HG03521 (cell line): ENCODE data around the gene TEX14.
"Not testable (repeated sequence)": the region's sequence is repeated elsewhere in the genome, so short reads cannot be mapped to it uniquely, and the experiment has no call there.

ENCODE experiments used
- ATAC-seq: cut with Tn5 transposase; IDR thresholded peaks from one replicate; pipeline ENCODE4 v1.9.1; 2021; ENCODE audit warnings: mild to moderate bottlenecking, moderate library complexity; ENCODE audit not compliant: unreplicated experiment

TEX14 gene

GRCh38 chr17:58692239-58693055, 602 bp upstream of the TEX14 start, which contains the start of gene RAD51C:
Gene RAD51C (plus strand): TSS chr17:58692602. CDS start chr17:58692644, 42 bp downstream.
- peak; percentile 97 for ATAC-seq

- ATAC-seq = not testable (repeated sequence)
These were observed 1.8 kb downstream of the TEX14 start for GRCh38 chr17:58690033-58690432.

GRCh38 chr17:58688521-58688920, 3.3 kb downstream of the TEX14 start:
- no peak for ATAC-seq

- ATAC-seq = no peak
These were observed 4.9 kb downstream of the TEX14 start for GRCh38 chr17:58686980-58687379.

GRCh38 chr17:58684462-58684861, 7.4 kb downstream of the TEX14 start:
- ATAC-seq = not testable (repeated sequence)

- ATAC-seq = no peak
These were observed 7.8 kb downstream of the TEX14 start for GRCh38 chr17:58684003-58684402.

GRCh38 chr17:58680038-58680369, 11.8 kb downstream of the TEX14 start:
- no peak for ATAC-seq

- ATAC-seq = no peak
These were observed 12.4 kb downstream of the TEX14 start for GRCh38 chr17:58679263-58680037.

GRCh38 chr17:58678287-58678686, 13.6 kb downstream of the TEX14 start:
- not testable (repeated sequence) for ATAC-seq

- ATAC-seq = no peak
These were observed 14.5 kb downstream of the TEX14 start for GRCh38 chr17:58677194-58677880.

GRCh38 chr17:58671969-58672368, 19.9 kb downstream of the TEX14 start:
- no peak for ATAC-seq

- no peak for ATAC-seq
These were observed 22.0 kb downstream of the TEX14 start for GRCh38 chr17:58669853-58670252.

- ATAC-seq = no peak
These were observed 23.3 kb downstream of the TEX14 start for GRCh38 chr17:58668598-58668935.

GRCh38 chr17:58667934-58668597, 23.8 kb downstream of the TEX14 start:
- ATAC-seq = no peak

GRCh38 chr17:58666858-58667267, 25.0 kb downstream of the TEX14 start:
- no peak for ATAC-seq

- ATAC-seq = no peak
These were observed 25.6 kb downstream of the TEX14 start for GRCh38 chr17:58665946-58666857.

GRCh38 chr17:58664302-58664701, 27.5 kb downstream of the TEX14 start:
- ATAC-seq = no peak

GRCh38 chr17:58661499-58661898, 30.3 kb downstream of the TEX14 start:
- ATAC-seq = no peak

- ATAC-seq = no peak
These were observed 31.2 kb downstream of the TEX14 start for GRCh38 chr17:58660621-58661020.

- not testable (repeated sequence) for ATAC-seq
These were observed 32.1 kb downstream of the TEX14 start for GRCh38 chr17:58659714-58660084.
